Measurements from ENCODE around the gene RPL18A.
"Not testable (repeated sequence)": the region's sequence is repeated elsewhere in the genome, so short reads cannot be mapped to it uniquely, and the experiment has no call there.

RPL18A gene

GRCh38 chr19:17874758-17875135 is 15.0 kb downstream of the RPL18A start:
- H3K4me1 ChIP-seq (ENCODE audit: control insufficient read depth in 5 of 5, insufficient read depth in 5 of 5, low read length in 5 of 5) = peaks cover 0 to 19% (median 12%) of the 10 kb centered on the region in 5 donors
- H3K9ac ChIP-seq (ENCODE audit: low read length in 5 of 5) = no peak overlapping the region
- H3K4me3 ChIP-seq (ENCODE audit: low read depth in 1 of 5, low read length in 5 of 5) = no peak overlapping the region
- no peak overlapping the region for H3K27ac ChIP-seq (ENCODE audit: low read depth, low read length)
- H3K36me3 ChIP-seq (ENCODE audit: control insufficient read depth in 5 of 5, insufficient read depth in 5 of 5, low read length in 5 of 5) = no peaks in the 10 kb centered on the region
- no peaks in the 10 kb centered on the region for H3K9me3 ChIP-seq (ENCODE audit: control insufficient read depth in 5 of 5, low read length in 5 of 5)
- peaks cover 27 to 46% (median 39%) of the 10 kb centered on the region in 5 donors for H3K27me3 ChIP-seq (ENCODE audit: control insufficient read depth in 5 of 5, insufficient read depth in 4 of 5, low read length in 5 of 5)

- Histone ChIP-seq H3K9ac (ENCODE audit: low read length in 5 of 5) (no peak overlapping the region), H3K27me3 (ENCODE audit: control insufficient read depth in 5 of 5, insufficient read depth in 4 of 5, low read length in 5 of 5) (peaks cover 10 to 27% (median 21%) of the 10 kb centered on the region in 5 donors), H3K36me3 (ENCODE audit: control insufficient read depth in 5 of 5, insufficient read depth in 5 of 5, low read length in 5 of 5) (no peaks in the 10 kb centered on the region), H3K27ac (ENCODE audit: low read depth, low read length) (no peak overlapping the region), H3K9me3 (ENCODE audit: control insufficient read depth in 5 of 5, low read length in 5 of 5) (no peaks in the 10 kb centered on the region), H3K4me1 (ENCODE audit: control insufficient read depth in 5 of 5, insufficient read depth in 5 of 5, low read length in 5 of 5) (peaks cover 0 to 8% (median 4%) of the 10 kb centered on the region in 5 donors), H3K4me3 (ENCODE audit: low read depth in 1 of 5, low read length in 5 of 5) (no peak overlapping the region)
Observed at GRCh38 chr19:17877696-17878095, 18.0 kb downstream of the RPL18A start.

- Histone ChIP-seq H3K9me3 (ENCODE audit: control insufficient read depth in 5 of 5, low read length in 5 of 5) (no peaks in the 10 kb centered on the region), H3K27me3 (ENCODE audit: control insufficient read depth in 5 of 5, insufficient read depth in 4 of 5, low read length in 5 of 5) (peaks cover 0 to 15% (median 10%) of the 10 kb centered on the region in 5 donors), H3K36me3 (ENCODE audit: control insufficient read depth in 5 of 5, insufficient read depth in 5 of 5, low read length in 5 of 5) (no peaks in the 10 kb centered on the region), H3K9ac (ENCODE audit: low read length in 5 of 5) (no peak overlapping the region), H3K27ac (ENCODE audit: low read depth, low read length) (no peak overlapping the region), H3K4me3 (ENCODE audit: low read depth in 1 of 5, low read length in 5 of 5) (no peak overlapping the region), H3K4me1 (ENCODE audit: control insufficient read depth in 5 of 5, insufficient read depth in 5 of 5, low read length in 5 of 5) (no peaks in the 10 kb centered on the region)
Observed at GRCh38 chr19:17879466-17879865, 19.8 kb downstream of the RPL18A start.

GRCh38 chr19:17881701-17882100 is 22.0 kb downstream of the RPL18A start:
- Histone ChIP-seq H3K36me3 (ENCODE audit: control insufficient read depth in 5 of 5, insufficient read depth in 5 of 5, low read length in 5 of 5) (no peaks in the 10 kb centered on the region), H3K4me3 (ENCODE audit: low read depth in 1 of 5, low read length in 5 of 5) (no peak overlapping the region), H3K27ac (ENCODE audit: low read depth, low read length) (no peak overlapping the region), H3K9ac (ENCODE audit: low read length in 5 of 5) (no peak overlapping the region), H3K27me3 (ENCODE audit: control insufficient read depth in 5 of 5, insufficient read depth in 4 of 5, low read length in 5 of 5) (peaks cover 0 to 9% (median 6%) of the 10 kb centered on the region in 5 donors), H3K9me3 (ENCODE audit: control insufficient read depth in 5 of 5, low read length in 5 of 5) (no peaks in the 10 kb centered on the region), H3K4me1 (ENCODE audit: control insufficient read depth in 5 of 5, insufficient read depth in 5 of 5, low read length in 5 of 5) (no peaks in the 10 kb centered on the region)

GRCh38 chr19:17883627-17884410 is 24.1 kb downstream of the RPL18A start:
- Histone ChIP-seq H3K9me3 (ENCODE audit: control insufficient read depth in 5 of 5, low read length in 5 of 5) (no peaks in the 10 kb centered on the region), H3K4me1 (ENCODE audit: control insufficient read depth in 5 of 5, insufficient read depth in 5 of 5, low read length in 5 of 5) (no peaks in the 10 kb centered on the region), H3K27ac (ENCODE audit: low read depth, low read length) (no peak overlapping the region), H3K27me3 (ENCODE audit: control insufficient read depth in 5 of 5, insufficient read depth in 4 of 5, low read length in 5 of 5) (peaks cover 0 to 9% (median 6%) of the 10 kb centered on the region in 5 donors), H3K36me3 (ENCODE audit: control insufficient read depth in 5 of 5, insufficient read depth in 5 of 5, low read length in 5 of 5) (no peaks in the 10 kb centered on the region), H3K9ac (ENCODE audit: low read length in 5 of 5) (no peak overlapping the region), H3K4me3 (ENCODE audit: low read depth in 1 of 5, low read length in 5 of 5) (no peak overlapping the region)

GRCh38 chr19:17886515-17886914 is 26.8 kb downstream of the RPL18A start:
- Histone ChIP-seq H3K4me1 (ENCODE audit: control insufficient read depth in 5 of 5, insufficient read depth in 5 of 5, low read length in 5 of 5) (no peaks in the 10 kb centered on the region), H3K36me3 (ENCODE audit: control insufficient read depth in 5 of 5, insufficient read depth in 5 of 5, low read length in 5 of 5) (no peaks in the 10 kb centered on the region), H3K27ac (ENCODE audit: low read depth, low read length) (no peak overlapping the region), H3K4me3 (ENCODE audit: low read depth in 1 of 5, low read length in 5 of 5) (no peak overlapping the region), H3K27me3 (ENCODE audit: control insufficient read depth in 5 of 5, insufficient read depth in 4 of 5, low read length in 5 of 5) (peaks cover under 1 to 13% (median 7%) of the 10 kb centered on the region in 5 donors), H3K9ac (ENCODE audit: low read length in 5 of 5) (no peak overlapping the region), H3K9me3 (ENCODE audit: control insufficient read depth in 5 of 5, low read length in 5 of 5) (no peaks in the 10 kb centered on the region)

DNA sequence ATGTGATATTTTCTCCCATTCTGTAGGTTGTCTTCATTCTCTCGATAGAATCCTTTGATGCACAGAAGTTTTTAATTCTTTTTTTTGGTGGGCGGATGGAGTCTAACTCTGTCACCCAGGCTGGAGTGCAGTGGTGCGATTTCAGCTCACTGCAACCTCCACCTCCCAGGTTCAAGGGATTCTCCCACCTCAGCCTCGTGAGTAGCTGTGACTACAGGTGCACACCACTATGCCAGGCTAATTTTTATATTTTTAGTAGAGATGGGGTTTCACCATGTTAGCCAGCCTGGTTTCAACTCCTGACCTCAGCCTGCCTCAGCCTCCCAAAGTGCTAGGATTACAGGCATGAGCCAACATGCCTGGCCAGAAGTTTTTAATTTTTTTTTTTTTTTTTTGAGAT is 27.5 kb downstream of the RPL18A start:
- not testable (repeated sequence) for H3K4me3 ChIP-seq (ENCODE audit: low read depth in 1 of 5, low read length in 5 of 5); H3K36me3 ChIP-seq (ENCODE audit: control insufficient read depth in 5 of 5, insufficient read depth in 5 of 5, low read length in 5 of 5); H3K4me1 ChIP-seq (ENCODE audit: control insufficient read depth in 5 of 5, insufficient read depth in 5 of 5, low read length in 5 of 5); H3K9me3 ChIP-seq (ENCODE audit: control insufficient read depth in 5 of 5, low read length in 5 of 5); H3K27ac ChIP-seq (ENCODE audit: low read depth, low read length); H3K9ac ChIP-seq (ENCODE audit: low read length in 5 of 5)
- H3K27me3 ChIP-seq (ENCODE audit: control insufficient read depth in 5 of 5, insufficient read depth in 4 of 5, low read length in 5 of 5) = peaks cover 3 to 14% (median 6%) of the 10 kb centered on the region in 5 donors

DNA sequence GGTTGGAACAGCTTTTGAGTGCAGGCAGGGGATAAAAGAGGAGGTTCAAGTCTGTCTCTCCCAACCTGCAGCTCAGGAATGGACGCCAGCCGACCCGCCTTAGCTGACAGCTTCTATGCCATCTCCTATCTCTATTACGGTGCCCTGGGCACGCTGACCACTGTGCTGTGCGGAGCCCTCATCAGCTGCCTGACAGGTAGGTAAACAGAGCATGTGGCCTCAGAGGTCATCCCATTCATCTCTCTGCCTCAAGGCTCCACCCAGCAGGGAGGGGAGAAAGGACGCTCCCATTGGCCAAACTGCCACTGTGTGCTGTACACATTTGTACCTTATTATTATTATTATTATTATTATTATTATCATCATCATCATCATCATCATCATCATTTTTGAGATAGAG is 28.6 kb downstream of the RPL18A start:
- H3K4me1 ChIP-seq (ENCODE audit: control insufficient read depth in 5 of 5, insufficient read depth in 5 of 5, low read length in 5 of 5) = no peaks in the 10 kb centered on the region
- H3K9me3 ChIP-seq (ENCODE audit: control insufficient read depth in 5 of 5, low read length in 5 of 5) = no peaks in the 10 kb centered on the region
- peaks cover 3 to 14% (median 6%) of the 10 kb centered on the region in 5 donors for H3K27me3 ChIP-seq (ENCODE audit: control insufficient read depth in 5 of 5, insufficient read depth in 4 of 5, low read length in 5 of 5)
- no peaks in the 10 kb centered on the region for H3K36me3 ChIP-seq (ENCODE audit: control insufficient read depth in 5 of 5, insufficient read depth in 5 of 5, low read length in 5 of 5)
- H3K4me3 ChIP-seq (ENCODE audit: low read depth in 1 of 5, low read length in 5 of 5) = no peak overlapping the region
- H3K9ac ChIP-seq (ENCODE audit: low read length in 5 of 5) = no peak overlapping the region
- H3K27ac ChIP-seq (ENCODE audit: low read depth, low read length) = no peak overlapping the region

GRCh38 chr19:17889609-17890214 is 30.0 kb downstream of the RPL18A start:
- Histone ChIP-seq H3K9me3 (ENCODE audit: control insufficient read depth in 5 of 5, low read length in 5 of 5) (no peaks in the 10 kb centered on the region), H3K4me1 (ENCODE audit: control insufficient read depth in 5 of 5, insufficient read depth in 5 of 5, low read length in 5 of 5) (no peaks in the 10 kb centered on the region), H3K36me3 (ENCODE audit: control insufficient read depth in 5 of 5, insufficient read depth in 5 of 5, low read length in 5 of 5) (no peaks in the 10 kb centered on the region), H3K4me3 (ENCODE audit: low read depth in 1 of 5, low read length in 5 of 5) (no peak overlapping the region), H3K27me3 (ENCODE audit: control insufficient read depth in 5 of 5, insufficient read depth in 4 of 5, low read length in 5 of 5) (peaks cover 3 to 13% (median 6%) of the 10 kb centered on the region in 5 donors), H3K27ac (ENCODE audit: low read depth, low read length) (no peak overlapping the region), H3K9ac (ENCODE audit: low read length in 5 of 5) (no peak overlapping the region)

- Histone ChIP-seq H3K4me3 (ENCODE audit: low read depth in 1 of 5, low read length in 5 of 5) (no peak overlapping the region), H3K27me3 (ENCODE audit: control insufficient read depth in 5 of 5, insufficient read depth in 4 of 5, low read length in 5 of 5) (peaks cover 0 to 17% (median 8%) of the 10 kb centered on the region in 5 donors), H3K9ac (ENCODE audit: low read length in 5 of 5) (no peak overlapping the region)
Observed at GRCh38 chr19:17893766-17894165, 34.1 kb downstream of the RPL18A start.

More at GRCh38 chr19:17893766-17894165, 34.1 kb downstream of the RPL18A start:
- no peaks in the 10 kb centered on the region for H3K9me3 ChIP-seq (ENCODE audit: control insufficient read depth in 5 of 5, low read length in 5 of 5)
- H3K27ac ChIP-seq (ENCODE audit: low read depth, low read length) = no peak overlapping the region
- no peaks in the 10 kb centered on the region for H3K4me1 ChIP-seq (ENCODE audit: control insufficient read depth in 5 of 5, insufficient read depth in 5 of 5, low read length in 5 of 5)
- H3K36me3 ChIP-seq (ENCODE audit: control insufficient read depth in 5 of 5, insufficient read depth in 5 of 5, low read length in 5 of 5) = no peaks in the 10 kb centered on the region
